RWPE2 (cell line): ENCODE results near the gene EFHD1.

ENCODE experiments used
- ATAC-seq: fragments of 200-7000 bp; cut with Tn5 transposase; 3 replicates; pipeline ENCODE4 v1.9.1; 2021; ENCODE audit warnings: low read depth
- DNase-seq: peaks from one replicate; pipeline ENCODE4 v3.0.0-alpha.2; 2020; ENCODE audit warnings: low spot score
- H3K27ac ChIP-seq: fragments of 450-650 bp; 2 replicates; pipeline ENCODE4 v1.5.1; 2017; ENCODE audit warnings: mild to moderate bottlenecking; ENCODE audit not compliant: poor library complexity, severe bottlenecking
- H3K27me3 ChIP-seq: fragments of 250-450 bp; sonication (Bioruptor Pico); 2 replicates; pipeline ENCODE4 v1.5.1; 2021; ENCODE audit warnings: mild to moderate bottlenecking, moderate library complexity; ENCODE audit not compliant: insufficient read depth, poor library complexity, severe bottlenecking
- H3K36me3 ChIP-seq: fragments of 250-450 bp; sonication (Bioruptor Pico); 2 replicates; pipeline ENCODE4 v1.5.1; 2020; ENCODE audit warnings: low read depth, mild to moderate bottlenecking, moderate library complexity
- H3K4me1 ChIP-seq: fragments of 250-450 bp; sonication (Bioruptor Pico); 2 replicates; pipeline ENCODE4 v1.5.1; 2021; ENCODE audit warnings: mild to moderate bottlenecking, moderate library complexity; ENCODE audit not compliant: insufficient read depth, poor library complexity, severe bottlenecking
- H3K4me3 ChIP-seq: fragments of 250-450 bp; sonication (Bioruptor Pico); 2 replicates; pipeline ENCODE4 v1.5.1; 2021; ENCODE audit warnings: mild to moderate bottlenecking, moderate library complexity; ENCODE audit not compliant: severe bottlenecking
- H3K9me3 ChIP-seq: fragments of 250-450 bp; sonication (Bioruptor Pico); 2 replicates; pipeline ENCODE4 v1.5.1; 2021; ENCODE audit warnings: mild to moderate bottlenecking, moderate library complexity; ENCODE audit not compliant: severe bottlenecking
- CTCF ChIP-seq: fragments of 450-650 bp; IDR thresholded peaks from one replicate; pipeline ENCODE4 v1.5.1; 2017; ENCODE audit warnings: mild to moderate bottlenecking, moderate library complexity; ENCODE audit not compliant: poor library complexity, severe bottlenecking

EFHD1 gene

DNA sequence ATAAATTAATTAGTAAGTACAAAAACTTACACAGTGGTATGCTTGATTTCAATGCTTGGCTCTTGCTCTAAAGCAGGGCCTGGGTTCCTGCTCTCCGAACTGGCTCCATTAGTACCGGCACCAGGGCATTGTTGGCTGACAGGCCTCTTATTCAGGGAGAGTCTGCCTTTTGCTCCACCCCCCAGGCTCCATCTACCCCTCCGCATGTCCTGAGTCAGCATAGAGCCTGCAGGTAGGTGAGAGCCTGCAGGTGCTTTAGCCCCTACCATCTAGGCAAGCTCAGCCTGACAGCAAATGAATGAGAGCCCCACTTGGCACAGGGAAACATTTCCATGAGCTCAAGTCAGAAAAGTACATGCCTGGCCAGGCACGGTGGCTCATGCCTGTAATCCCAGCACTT lies 35.1 kb upstream of the EFHD1 start:
- Histone ChIP-seq H3K4me1 (peaks cover 2% of the 10 kb centered on the region), H3K27me3 (no peaks in the 10 kb centered on the region), H3K4me3 (no peak overlapping the region), H3K27ac (no peak overlapping the region), H3K9me3 (no peaks in the 10 kb centered on the region), H3K36me3 (no peaks in the 10 kb centered on the region)
- TF ChIP-seq CTCF, result no peak
- no peak for DNase-seq
- ATAC-seq, result no peak

DNA sequence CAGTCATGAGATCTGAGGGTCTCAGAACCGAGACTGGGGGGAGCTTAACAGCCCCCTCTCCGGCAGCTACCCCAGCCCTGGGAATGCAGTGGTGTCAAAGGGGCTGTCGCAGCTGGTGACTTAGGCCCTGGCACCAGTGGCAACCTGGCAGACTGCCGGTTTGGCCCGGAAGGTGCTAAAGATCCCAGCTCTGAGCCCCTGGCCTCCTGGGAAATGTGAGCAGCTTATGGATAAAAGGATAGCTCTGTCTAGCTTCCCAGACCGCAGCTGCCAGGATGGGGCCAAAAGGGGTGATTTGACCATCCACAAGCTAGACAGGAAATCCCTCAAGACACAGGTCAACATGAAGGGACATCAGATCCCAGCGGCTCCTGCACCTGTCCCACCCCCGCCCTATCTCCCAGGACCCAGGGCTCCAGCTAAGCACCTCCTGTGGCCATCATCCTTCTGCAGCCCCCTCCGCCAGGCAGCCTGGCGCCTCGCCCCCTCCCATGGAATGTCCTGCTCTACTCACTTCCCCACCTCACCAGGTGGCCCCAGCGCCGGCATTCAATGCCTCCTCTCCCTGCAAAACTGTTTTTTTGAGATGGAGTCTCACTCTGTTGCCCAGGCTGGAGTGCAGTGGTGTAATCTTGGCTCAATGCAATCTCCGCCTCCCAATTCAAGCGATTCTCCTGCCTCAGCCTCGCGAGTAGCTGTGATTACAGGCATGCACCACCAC lies 33.2 kb upstream of the EFHD1 start:
- no peaks in the 10 kb centered on the region for H3K36me3 ChIP-seq
- no peak overlapping the region for H3K27ac ChIP-seq
- H3K4me3 ChIP-seq, result no peak overlapping the region
- no peaks in the 10 kb centered on the region for H3K27me3 ChIP-seq
- ATAC-seq (no peak), DNase-seq (no peak)
- H3K9me3 ChIP-seq, result no peaks in the 10 kb centered on the region
- no peaks in the 10 kb centered on the region for H3K4me1 ChIP-seq
- no peak for TF ChIP-seq CTCF

- H3K36me3 ChIP-seq, result no peaks in the 10 kb centered on the region
- no peaks in the 10 kb centered on the region for H3K27me3 ChIP-seq
- H3K27ac ChIP-seq, result no peak overlapping the region
- H3K9me3 ChIP-seq, result no peaks in the 10 kb centered on the region
- DNase-seq, result no peak
- H3K4me3 ChIP-seq, result no peak overlapping the region
- no peak for ATAC-seq
- no peaks in the 10 kb centered on the region for H3K4me1 ChIP-seq
- TF ChIP-seq CTCF, result no peak
Observed at GRCh38 chr2:232603283-232603682, 30.1 kb upstream of the EFHD1 start.

GRCh38 chr2:232604535-232604934 lies 28.9 kb upstream of the EFHD1 start:
- DNase-seq, result no peak
- H3K27me3 ChIP-seq, result no peaks in the 10 kb centered on the region
- H3K9me3 ChIP-seq, result no peaks in the 10 kb centered on the region
- no peak overlapping the region for H3K4me3 ChIP-seq
- H3K36me3 ChIP-seq, result no peaks in the 10 kb centered on the region
- no peak for ATAC-seq
- TF ChIP-seq CTCF, result no peak
- H3K4me1 ChIP-seq, result no peaks in the 10 kb centered on the region
- H3K27ac ChIP-seq, result no peak overlapping the region

DNA sequence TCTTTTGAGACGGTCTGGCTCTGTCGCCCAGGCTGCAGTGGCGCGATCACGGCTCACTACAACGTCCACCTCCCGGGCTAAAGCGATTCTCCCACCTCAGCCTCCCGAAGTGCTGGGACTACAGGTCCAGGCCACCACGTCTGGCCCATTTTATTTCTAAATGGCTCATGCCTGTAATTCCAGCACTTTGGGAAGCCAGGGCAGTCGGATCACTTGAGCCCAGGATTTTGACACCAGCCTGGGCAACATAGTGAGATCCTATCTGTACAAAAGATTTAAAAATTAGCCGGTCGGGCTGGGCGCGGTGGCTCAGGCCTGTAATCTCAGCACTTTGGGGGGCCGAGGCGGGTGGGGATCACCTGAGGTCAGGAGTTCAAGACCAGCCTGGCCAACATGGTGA lies 26.4 kb upstream of the EFHD1 start:
- ATAC-seq (no peak), DNase-seq (no peak)
- no peaks in the 10 kb centered on the region for H3K36me3 ChIP-seq
- H3K27ac ChIP-seq, result no peak overlapping the region
- H3K9me3 ChIP-seq, result no peaks in the 10 kb centered on the region
- H3K27me3 ChIP-seq, result no peaks in the 10 kb centered on the region
- TF ChIP-seq CTCF, result no peak
- H3K4me3 ChIP-seq, result no peak overlapping the region
- H3K4me1 ChIP-seq, result peaks cover 7% of the 10 kb centered on the region
